Common myeloid progenitor, CD34-positive (primary cell): ENCODE results near the gene AGMAT.
A peak's percentile ranks its signal among the peaks of the same experiment; 100 is the strongest.
"Not testable (repeated sequence)": the region's sequence is repeated elsewhere in the genome, so short reads cannot be mapped to it uniquely, and the experiment has no call there.

Experiments used
- CTCF ChIA-PET: fragments of 350-600 bp; sonication (Branson Sonifier 250); formaldehyde crosslinking; loops from one replicate; lab custom pipeline; 2021; ENCODE audit warnings: antibody characterized with exemption; lab: Charles Lee
- POLR2A ChIA-PET: fragments of 350-600 bp; sonication (Branson Sonifier 250); formaldehyde crosslinking; loops from one replicate; lab custom pipeline; 2021; ENCODE audit warnings: antibody characterized with exemption; lab: Charles Lee
- DNase-seq, 3 donors: peaks; one replicate each; pipeline versions ENCODE4 v3.0.0 to v3.0.0-alpha.2; 2013
- H3K27ac ChIP-seq, 2 experiments: 1 replicate in 1 of 2; 2 replicates in 1 of 2; pipeline ENCODE4 v1.7.0; 2013; ENCODE audit warnings: inconsistent platforms in 2 of 2, low read length in 2 of 2, mild to moderate bottlenecking in 2 of 2, low read depth in 1 of 2, moderate library complexity in 1 of 2; ENCODE audit not compliant: severe bottlenecking in 2 of 2, insufficient read depth in 1 of 2, poor library complexity in 1 of 2
- H3K27me3 ChIP-seq, 5 experiments: replicated peaks in 2 of 5; 1 replicate in 3 of 5; 2 replicates in 2 of 5; pipeline versions ENCODE4 v1.6.1 to v1.7.0; 2013; ENCODE audit warnings: low read length in 4 of 5, mild to moderate bottlenecking in 2 of 5, moderate library complexity in 2 of 5, inconsistent platforms in 1 of 5; ENCODE audit not compliant: insufficient read depth in 5 of 5, control insufficient read depth in 4 of 5
- H3K36me3 ChIP-seq, 4 experiments: 1 replicate in 2 of 4; 2 replicates in 2 of 4; pipeline versions ENCODE4 v1.6.1 to v1.7.0; 2013; ENCODE audit warnings: low read length in 3 of 4, control low read depth in 1 of 4, mild to moderate bottlenecking in 1 of 4; ENCODE audit not compliant: control insufficient read depth in 4 of 4, insufficient read depth in 4 of 4
- H3K4me1 ChIP-seq, 4 experiments: 1 replicate in 3 of 4; 2 replicates in 1 of 4; pipeline versions ENCODE4 v1.6.1 to v1.7.1; 2013; ENCODE audit warnings: low read length in 3 of 4, mild to moderate bottlenecking in 3 of 4, control low read depth in 1 of 4, inconsistent platforms in 1 of 4, moderate library complexity in 1 of 4; ENCODE audit not compliant: control insufficient read depth in 4 of 4, insufficient read depth in 4 of 4; ENCODE audit errors: control extremely low read depth in 1 of 4
- H3K4me3 ChIP-seq, 7 experiments: 1 replicate in 4 of 7; 2 replicates in 3 of 7; pipeline versions ENCODE4 v1.5.1 to v1.7.0; 2013; ENCODE audit warnings: mild to moderate bottlenecking in 7 of 7, low read length in 6 of 7, moderate library complexity in 6 of 7, inconsistent platforms in 2 of 7, low read depth in 2 of 7, control low read depth in 1 of 7; ENCODE audit not compliant: insufficient read depth in 4 of 7, control insufficient read depth in 1 of 7; ENCODE audit errors: extremely low read depth in 1 of 7
- H3K9me3 ChIP-seq, 5 experiments: 1 replicate in 4 of 5; 2 replicates in 1 of 5; pipeline versions ENCODE4 v1.6.1 to v1.7.1; 2013; ENCODE audit warnings: low read length in 4 of 5, mild to moderate bottlenecking in 2 of 5, inconsistent platforms in 1 of 5, low read depth in 1 of 5, moderate library complexity in 1 of 5; ENCODE audit not compliant: control insufficient read depth in 4 of 5, insufficient read depth in 2 of 5; ENCODE audit errors: control extremely low read depth in 1 of 5
- WGBS: methylation state at CpG from one replicate; pipeline ENCODE4 v1.1.5; 2013; ENCODE audit not compliant: insufficient coverage; 5-methylcytosine and 5-hydroxymethylcytosine counted together

The AGMAT gene

DNA sequence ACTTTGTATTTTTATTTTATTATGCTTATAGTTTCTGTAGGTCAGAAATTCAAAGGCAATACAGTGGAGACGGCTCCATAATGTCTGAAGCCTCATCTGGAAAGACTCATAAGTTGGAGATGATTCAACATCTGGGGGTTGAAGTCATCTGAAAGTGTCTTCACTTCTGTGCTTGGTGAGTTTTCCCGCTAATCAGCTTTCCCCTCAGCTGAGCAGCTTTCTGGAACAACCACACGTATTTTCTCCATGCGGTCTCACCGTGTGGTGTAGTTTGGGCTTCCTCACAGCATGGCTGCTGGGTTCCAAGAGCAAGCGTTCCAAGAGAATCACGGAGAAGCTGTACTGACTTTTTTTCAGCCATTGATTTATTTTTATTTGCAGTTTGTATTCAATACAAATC is 24.8 kb upstream of the AGMAT start:
- Histone ChIP-seq H3K27me3 (peaks cover 0 to 2% (median 0%) of the 10 kb centered on the region in 5 experiments), H3K4me1 (no peaks in the 10 kb centered on the region), H3K27ac (no peak overlapping the region), H3K36me3 (no peaks in the 10 kb centered on the region), H3K9me3 (no peaks in the 10 kb centered on the region), H3K4me3 (no peak overlapping the region)
- 100% methylated on average over 3 of the region's 7 CpGs for WGBS
- no peak for DNase-seq
- ChIA-PET CTCF (interaction anchor here (1.0 kb wide), 1 partner anchor 113 kb away, joined by 3 read pairs; no protein-coding TSS in a partner anchor), POLR2A (no interaction called here)

DNA sequence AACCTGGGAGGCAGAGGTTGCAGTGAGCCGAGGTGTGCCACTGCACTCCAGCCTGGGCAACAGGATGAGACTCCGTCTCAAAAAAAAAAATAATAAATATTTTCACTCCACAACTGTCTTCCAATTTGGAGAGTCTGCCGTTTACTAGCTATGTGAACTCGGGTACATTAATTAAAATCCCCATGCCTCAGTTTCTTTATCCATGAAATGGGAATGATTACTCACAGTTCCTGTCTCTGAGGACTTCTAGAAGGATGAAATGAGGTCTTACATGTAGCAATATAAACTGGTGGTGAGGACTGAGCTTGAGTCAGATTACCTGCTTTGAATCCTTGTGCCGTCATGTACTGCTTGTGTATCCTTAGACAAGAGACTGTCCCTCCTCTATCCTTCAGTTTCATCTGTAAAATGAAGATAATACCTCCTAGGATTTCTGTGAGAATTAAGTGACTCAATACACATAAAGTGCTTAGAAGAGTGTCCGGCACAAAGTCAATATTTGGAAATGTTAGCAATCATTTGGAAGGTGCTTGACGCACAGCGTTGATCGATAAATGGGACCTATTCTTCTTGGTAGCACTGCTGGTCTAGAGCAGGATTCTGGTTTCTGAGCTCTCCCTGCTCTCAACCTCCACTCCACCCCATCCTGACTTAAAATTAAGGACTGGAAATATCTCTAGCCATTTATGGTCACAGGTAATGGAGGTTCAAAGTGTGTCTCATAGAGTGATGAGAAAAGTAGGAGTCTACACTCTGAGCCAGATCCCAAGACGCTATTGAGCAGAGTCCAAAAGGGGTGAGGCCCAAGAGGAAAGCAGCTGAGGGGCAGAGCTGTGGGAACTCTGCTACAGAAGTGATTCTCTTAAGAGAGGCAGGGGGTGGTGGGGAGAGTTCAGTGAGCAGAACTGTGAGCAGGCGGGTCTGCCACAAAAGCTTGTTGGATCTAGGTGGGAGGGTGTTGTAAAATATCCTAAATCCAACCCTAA is 20.8 kb upstream of the AGMAT start:
- no peaks in the 10 kb centered on the region for H3K9me3 ChIP-seq
- peaks cover 0 to 2% (median 0%) of the 10 kb centered on the region in 5 experiments for H3K27me3 ChIP-seq
- ChIA-PET CTCF (interaction anchor here (1.3 to 2.8 kb wide), 2 partner anchors 10 to 11 kb away, joined by 3 to 13 read pairs; no protein-coding TSS in a partner anchor), POLR2A (interaction anchor here (2.0 kb wide), 1 partner anchor 12 kb away, joined by 6 read pairs; the partner anchor contains the start of gene DDI2)
- H3K4me1 ChIP-seq: peaks cover 0 to 11% (median 7%) of the 10 kb centered on the region in 4 experiments
- H3K27ac ChIP-seq: no peak overlapping the region
- 95% methylated on average over 10 of the region's 11 CpGs for WGBS
- no peak overlapping the region for H3K4me3 ChIP-seq
- DNase-seq: no peak
- no peaks in the 10 kb centered on the region for H3K36me3 ChIP-seq

DNA sequence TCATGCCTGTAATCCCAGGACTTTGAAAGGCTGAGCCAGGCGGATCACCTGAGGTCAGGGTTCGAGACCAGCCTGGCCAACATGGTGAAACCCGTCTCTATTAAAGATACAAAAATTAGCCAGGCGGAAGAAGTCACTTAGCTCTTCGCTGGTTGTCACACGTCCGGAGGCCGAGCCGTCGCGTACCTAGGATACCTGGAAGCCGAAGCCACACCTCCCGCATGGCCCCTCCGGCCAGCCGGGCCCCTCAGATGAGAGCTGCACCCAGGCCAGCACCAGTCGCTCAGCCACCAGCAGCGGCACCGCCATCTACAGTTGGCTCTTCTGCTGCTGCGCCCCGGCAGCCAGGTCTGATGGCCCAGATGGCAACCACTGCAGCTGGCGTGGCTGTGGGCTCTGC is 19.5 kb upstream of the AGMAT start:
- H3K4me1 ChIP-seq: peaks cover 0 to 11% (median 7%) of the 10 kb centered on the region in 4 experiments
- ChIA-PET CTCF (interaction anchor here (2.8 kb wide), 1 partner anchor 9 kb away, joined by 13 read pairs; no protein-coding TSS in a partner anchor), POLR2A (interaction anchor here (1.2 to 2.0 kb wide), 2 partner anchors 13 to 18 kb away, joined by 4 to 6 read pairs; partner anchors contain the start of gene DDI2)
- not testable (repeated sequence) for H3K4me3 ChIP-seq, H3K36me3 ChIP-seq, H3K27me3 ChIP-seq, H3K27ac ChIP-seq, DNase-seq, H3K9me3 ChIP-seq
- whole genome bisulfite sequencing: 97% methylated on average over 21 of the region's 21 CpGs

DNA sequence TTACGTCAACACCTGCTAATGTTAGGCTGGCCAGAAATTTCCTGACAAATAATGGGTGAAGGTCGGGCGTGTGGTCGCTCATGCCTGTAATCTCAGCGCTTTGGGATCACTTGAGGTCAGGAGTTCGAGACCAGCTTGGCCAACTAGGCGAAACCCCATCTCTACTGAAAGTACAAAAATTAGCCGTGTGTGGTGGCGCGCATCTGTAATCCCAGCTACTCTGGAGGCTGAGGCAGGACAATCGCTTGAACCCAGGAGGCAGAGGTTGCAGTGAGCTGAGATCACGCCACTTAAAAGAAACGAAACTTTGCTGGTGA is 19.1 kb upstream of the AGMAT start:
- peaks cover 0 to 11% (median 7%) of the 10 kb centered on the region in 4 experiments for H3K4me1 ChIP-seq
- ChIA-PET POLR2A (interaction anchor here (1.2 to 2.0 kb wide), 2 partner anchors 13 to 18 kb away, joined by 4 to 6 read pairs; partner anchors contain the start of gene DDI2), CTCF (interaction anchor here (1.0 to 2.8 kb wide), 4 partner anchors 9 to 137 kb away, joined by 3 to 13 read pairs (median 6); partner anchors contain the start of gene TMEM82)
- WGBS: 66% methylated on average over 13 of the region's 13 CpGs
- DNase-seq, H3K36me3 ChIP-seq, H3K27me3 ChIP-seq, H3K9me3 ChIP-seq: not testable (repeated sequence)
- H3K27ac ChIP-seq: peak overlapping the region in 1 of 2 experiments; percentile 77
- H3K4me3 ChIP-seq: peak overlapping the region in 6 of 7 experiments; percentile 6 to 92 (median 76)

DNA sequence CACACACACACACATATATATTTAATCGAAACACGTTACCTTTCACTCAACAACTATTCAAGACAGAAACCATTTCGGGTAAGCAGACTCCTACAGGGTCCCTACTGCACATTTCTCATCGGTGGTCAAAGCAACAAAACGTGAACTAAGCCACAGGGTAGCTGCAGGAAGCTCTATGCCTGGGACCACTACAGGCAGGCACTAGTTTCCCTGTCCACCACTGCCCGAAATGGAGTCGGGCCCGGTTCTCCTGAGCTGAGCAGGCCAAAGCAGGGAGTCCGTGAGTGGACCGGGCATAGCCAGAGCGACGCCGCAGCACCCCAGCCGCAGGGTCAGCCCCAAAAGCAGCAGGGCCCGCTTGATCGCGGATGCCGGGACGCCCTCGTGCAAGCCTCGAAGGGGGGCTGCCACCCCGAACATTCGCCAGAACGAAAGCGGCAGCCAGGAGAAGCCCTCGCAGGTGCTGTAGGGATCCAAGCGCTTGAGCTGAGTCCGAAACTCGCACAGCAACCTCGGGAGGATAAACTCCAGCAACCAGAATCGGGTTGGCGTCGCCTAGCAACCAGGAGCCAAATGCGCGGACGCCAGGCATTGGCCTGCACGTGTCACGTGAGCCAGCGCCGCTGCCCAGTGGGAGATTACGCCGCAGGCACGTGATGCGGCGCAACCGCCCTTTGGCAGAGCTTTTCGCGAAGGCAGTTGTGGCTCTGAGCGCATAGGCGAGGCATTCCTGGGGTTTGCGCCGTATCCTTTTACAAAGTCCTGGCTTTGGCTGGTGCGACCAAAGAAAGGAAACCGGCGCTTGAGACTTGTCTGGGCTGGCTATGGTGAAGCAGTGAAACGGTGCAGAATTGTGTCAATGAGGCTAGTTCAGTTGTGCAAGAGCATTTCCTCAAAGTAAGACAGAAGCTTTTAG is 18.5 kb upstream of the AGMAT start:
- 1% methylated on average over 55 of the region's 56 CpGs for WGBS
- H3K4me3 ChIP-seq: peak overlapping the region; percentile 29 to 92 (median 72)
- POLR2A ChIA-PET: interaction anchor here (1.2 to 2.0 kb wide), 2 partner anchors 14 to 19 kb away, joined by 4 to 6 read pairs; partner anchors contain the start of gene DDI2

DNA sequence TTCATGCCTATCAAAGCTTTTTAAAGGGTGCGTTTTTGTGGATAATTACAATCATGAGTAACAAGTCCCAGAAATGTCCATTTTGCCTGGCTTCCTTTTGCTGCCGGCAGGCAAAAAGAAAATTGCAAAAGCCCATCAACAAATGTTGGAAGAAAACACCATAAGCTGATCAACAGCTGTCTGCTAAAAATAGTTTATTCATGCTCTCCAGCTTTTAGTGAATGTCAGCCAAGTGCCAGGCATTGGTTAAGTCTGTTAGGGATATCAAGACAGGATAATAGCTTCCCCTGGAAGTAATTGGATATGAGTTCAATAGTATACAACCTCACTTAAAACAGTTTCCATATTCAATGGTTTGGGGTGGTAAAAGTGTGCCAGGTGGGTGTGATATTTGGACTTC is 13.6 kb upstream of the AGMAT start:
- Histone ChIP-seq H3K27ac (no peak overlapping the region), H3K27me3 (peaks cover 0 to 10% (median 0%) of the 10 kb centered on the region in 5 experiments)

More for the DNA sequence above, 18.5 kb upstream of the AGMAT start:
- H3K27me3 ChIP-seq: peaks cover 0 to 2% (median 0%) of the 10 kb centered on the region in 5 experiments
- H3K9me3 ChIP-seq: no peaks in the 10 kb centered on the region
- H3K27ac ChIP-seq: peak overlapping the region in 1 of 2 experiments; percentile 77
- peaks cover 0 to 11% (median 7%) of the 10 kb centered on the region in 4 experiments for H3K4me1 ChIP-seq
- no peaks in the 10 kb centered on the region for H3K36me3 ChIP-seq
- CTCF ChIA-PET: interaction anchor here (0.9 to 2.8 kb wide), 5 partner anchors 8 to 138 kb away, joined by 3 to 13 read pairs (median 5); partner anchors contain the start of gene TMEM82
- peak; percentile 94 to 97 (median 96) for DNase-seq

More for the DNA sequence above, 13.6 kb upstream of the AGMAT start:
- no peak for DNase-seq
- WGBS: 80% methylated on average over 1 of the region's 2 CpGs
- H3K9me3 ChIP-seq: no peaks in the 10 kb centered on the region
- peaks cover 0 to 5% (median 2%) of the 10 kb centered on the region in 4 experiments for H3K4me1 ChIP-seq
- ChIA-PET CTCF (interaction anchor here (1.0 to 9.0 kb wide), 2 partner anchors 20 to 141 kb away, joined by 3 to 69 read pairs; partner anchors contain the start of genes SLC25A34 and TMEM82), POLR2A (no interaction called here)
- H3K4me3 ChIP-seq: no peak overlapping the region
- H3K36me3 ChIP-seq: no peaks in the 10 kb centered on the region
